Cortex of kidney (tissue), 1 donor: ENCODE measurements around the gene NEK6.

ENCODE experiments used
- DNase-seq: peaks from one replicate; lab custom pipeline; 2025; lab: John Stamatoyannopoulos, UW

The NEK6 gene

DNA sequence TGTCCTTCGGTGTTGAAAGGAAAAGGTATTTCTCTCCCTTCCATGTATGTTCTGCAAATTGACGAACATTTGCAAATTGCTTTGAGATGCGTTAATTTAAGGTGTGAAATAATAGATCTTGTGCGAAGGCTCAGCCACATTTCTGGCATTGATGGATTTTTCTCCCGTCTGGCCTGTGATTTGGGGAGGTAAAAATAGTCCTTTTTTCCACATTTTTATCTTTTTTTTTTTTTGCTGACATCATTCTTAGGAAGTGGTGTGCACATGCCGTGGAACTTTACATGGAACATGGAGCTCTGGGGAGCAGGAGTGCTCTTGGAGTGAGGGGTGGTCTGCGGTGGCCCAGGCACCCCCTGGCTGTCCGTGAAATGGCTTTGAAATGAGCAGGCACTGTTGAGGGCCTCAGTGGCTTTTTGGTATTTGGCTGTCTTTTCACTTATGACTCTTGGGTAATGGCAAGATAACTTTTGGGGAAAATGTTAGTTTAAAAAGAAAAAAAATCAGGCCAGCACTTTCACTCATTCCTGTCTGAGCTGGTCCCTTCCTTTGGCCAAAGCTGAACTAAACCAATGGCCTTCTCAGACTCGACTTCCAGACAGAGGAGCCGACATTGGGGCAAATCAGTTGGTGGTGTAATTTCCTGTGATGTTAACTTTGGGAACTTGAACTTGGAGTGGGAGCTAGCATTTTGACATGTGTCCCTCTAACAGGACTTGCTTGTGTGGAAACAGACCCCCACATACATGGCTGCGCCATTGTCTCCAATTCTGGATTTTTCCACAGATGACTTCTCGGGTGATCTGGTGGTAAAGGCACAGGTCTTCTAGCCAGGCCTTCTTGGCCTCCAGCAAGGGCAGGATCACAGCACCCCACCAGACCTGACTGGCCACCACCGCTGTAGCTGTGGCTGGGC is 4.2 kb downstream of the NEK6 start:
- no peak for DNase-seq

DNA sequence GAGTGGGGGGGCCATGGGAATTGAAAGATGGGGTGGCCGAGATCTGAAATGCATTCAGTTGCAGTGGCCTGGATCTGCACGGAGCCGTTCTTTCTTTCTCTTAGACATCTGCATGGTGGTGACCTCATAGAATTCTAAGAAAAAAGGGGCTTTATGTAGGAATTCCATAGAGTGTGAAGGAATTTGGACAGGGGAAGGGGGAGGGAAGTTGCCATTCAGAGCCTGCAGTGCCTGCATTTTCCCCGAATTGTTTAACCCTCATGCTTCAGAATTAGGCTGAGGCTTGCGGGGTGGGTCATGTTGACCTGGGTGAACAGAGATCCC is 4.9 kb downstream of the NEK6 start:
- no peak for DNase-seq

DNA sequence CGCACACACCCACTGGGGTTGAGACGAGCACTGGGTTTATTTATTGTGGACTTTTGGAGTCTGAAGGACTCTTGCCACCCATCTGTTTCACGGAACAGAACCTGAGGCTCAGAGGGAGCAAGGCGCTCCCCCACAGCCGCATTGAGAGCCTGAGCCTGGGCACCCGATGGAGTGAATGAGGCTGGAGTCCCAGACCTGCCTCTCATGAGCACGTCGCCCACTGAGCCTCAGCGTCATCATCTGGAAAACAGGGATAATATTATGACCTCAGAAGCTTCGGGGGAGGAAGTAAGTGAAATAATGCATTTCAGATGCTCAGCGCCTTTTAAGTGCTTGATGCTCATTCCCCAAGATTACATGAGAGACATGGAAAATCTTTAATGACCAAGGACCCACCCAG is 5.5 kb downstream of the NEK6 start:
- DNase-seq: no peak

DNA sequence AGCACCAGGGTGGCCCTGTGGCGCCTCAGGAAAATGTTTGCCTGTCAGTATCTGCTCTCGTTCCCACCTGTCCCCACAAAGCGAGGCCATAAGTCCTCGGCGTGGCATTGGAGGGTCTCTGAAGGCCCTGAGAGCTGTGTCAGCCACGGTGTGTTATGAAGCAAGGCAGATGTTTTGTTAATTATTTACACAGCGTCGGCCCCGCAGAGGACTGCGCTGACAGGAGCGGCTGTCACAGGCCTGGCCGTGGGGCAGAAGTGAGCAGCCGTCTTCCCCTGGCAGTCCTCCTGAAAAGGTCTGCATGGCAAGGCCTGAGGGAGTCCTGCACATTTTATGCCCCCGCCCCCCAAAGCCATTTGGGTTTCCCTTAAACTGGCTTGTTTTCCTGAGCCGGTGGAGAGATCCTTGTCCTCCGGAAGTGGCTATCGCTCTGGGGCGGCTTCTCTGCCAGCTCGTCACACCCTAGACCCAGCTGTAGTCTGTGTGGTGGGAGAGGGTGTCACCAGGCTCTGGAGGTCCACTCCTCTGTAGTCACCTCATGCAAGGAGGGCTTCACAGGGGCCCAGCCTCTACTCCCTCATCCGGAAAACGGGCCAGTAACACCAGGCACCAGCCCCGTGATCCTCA is 6.2 kb downstream of the NEK6 start:
- DNase-seq: no peak

DNA sequence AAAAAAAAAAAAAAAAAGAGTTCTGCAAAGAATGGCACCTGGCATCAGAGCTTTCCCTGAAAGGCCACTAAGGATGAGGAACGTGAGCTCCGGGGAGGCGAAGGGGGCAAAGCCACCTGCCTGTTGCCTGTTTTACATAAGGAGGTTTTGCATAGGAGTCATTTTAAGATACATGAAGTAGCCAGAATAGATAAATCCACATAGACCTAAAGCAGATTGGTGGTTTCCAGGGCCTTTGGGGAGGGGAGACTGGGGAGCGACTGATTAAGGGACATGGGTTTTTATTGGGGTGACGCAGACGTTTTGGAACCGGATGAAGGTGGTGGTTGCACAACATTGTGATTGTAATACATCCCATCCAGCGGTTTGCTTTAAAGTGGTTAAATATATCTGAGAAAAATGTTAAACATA is 7.1 kb downstream of the NEK6 start:
- DNase-seq: no peak

DNA sequence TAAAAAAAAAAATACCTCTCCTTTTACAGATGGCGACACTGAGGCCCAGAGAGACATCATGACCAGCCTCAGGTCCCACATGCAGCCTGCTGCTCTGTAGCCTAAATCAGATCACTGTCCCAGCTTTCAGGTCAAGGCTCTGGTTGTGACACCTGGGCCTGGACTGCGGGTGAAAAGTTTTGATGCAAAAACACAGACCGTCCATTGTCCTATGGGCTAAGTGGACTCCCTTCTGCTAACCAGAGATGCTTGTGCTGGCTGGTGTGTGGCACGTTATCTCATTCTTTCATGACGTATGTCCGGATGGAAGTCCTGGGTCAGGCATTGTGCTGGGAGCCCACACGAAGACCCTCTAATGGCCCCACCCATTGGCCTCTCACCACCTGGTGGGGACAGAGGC is 7.8 kb downstream of the NEK6 start:
- DNase-seq: no peak

DNA sequence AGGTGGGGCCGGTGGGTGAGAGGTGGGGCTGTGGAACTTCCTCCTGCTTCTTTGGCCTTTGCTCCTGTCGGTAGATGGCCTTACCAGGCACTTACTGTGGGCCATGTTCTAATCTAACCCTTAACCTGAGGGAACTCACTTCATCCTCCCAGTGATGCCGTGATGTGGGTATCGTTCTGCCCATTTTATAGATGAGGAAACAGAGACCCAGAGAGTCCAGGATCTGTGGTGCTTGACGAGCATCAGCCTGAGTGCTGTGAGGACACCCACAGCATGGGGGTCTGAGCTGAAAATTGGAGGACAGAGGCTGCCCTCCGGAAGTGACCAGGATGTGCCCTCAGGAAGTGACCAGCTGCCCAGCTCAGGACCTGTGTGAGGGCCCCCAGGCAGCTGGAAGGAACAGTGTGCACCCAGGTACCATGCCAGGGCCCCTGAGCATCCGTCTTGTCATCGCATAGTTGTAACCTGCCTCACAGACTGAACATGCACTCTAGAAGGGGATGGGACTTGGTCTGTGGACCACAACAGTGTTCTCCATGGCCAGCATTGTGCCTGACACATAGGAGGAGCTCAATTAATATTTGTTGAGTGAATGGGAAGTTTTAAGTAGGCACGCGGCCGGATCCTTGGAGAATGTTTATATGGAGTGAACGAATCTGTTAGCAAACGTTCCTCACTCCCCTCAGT is 8.5 kb downstream of the NEK6 start:
- no peak for DNase-seq

DNA sequence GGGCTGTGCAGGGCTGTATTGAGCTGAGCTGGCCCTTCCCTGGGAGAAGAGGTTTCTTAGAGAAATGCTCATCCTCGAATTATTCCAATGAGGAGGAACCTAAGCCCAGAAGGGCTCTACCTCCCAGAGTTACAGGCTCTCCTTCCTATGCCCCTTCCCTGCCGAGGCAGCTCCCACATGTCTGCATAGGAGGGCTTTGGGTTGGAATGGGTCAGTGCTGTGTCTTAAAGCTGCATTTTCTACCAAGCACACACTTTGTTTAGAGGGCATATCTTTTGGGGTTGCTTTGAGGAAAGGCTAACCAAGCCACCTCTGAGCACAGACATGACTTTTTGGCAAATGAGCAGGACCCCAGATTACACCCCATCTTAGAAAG is 9.1 kb downstream of the NEK6 start:
- DNase-seq: no peak

DNA sequence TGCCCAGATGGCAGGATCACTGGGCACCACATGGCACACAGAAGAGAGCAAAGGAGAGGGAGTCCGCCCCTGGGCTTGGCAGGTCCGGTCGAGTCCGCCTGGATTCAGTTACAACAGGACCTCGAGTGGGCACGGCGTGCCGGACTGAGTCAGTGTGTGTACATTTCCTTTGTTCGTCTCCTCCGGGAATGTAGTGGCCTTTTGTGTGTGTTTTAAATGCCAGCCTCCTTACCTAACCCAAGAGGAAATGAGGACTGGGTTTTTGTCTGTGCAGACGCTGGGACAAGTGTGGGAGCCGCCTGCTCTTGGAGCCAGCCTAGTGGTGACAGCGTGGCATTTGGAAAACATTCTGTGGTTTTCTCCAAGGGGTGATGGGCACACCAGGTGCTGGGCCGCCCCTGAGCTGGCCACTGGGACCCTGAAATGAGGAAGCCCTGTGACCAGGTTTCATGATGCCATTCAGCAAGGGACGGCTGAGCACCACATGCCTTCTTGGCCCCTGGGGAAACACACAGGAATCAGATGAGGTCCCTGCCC is 9.6 kb downstream of the NEK6 start:
- DNase-seq: no peak

DNA sequence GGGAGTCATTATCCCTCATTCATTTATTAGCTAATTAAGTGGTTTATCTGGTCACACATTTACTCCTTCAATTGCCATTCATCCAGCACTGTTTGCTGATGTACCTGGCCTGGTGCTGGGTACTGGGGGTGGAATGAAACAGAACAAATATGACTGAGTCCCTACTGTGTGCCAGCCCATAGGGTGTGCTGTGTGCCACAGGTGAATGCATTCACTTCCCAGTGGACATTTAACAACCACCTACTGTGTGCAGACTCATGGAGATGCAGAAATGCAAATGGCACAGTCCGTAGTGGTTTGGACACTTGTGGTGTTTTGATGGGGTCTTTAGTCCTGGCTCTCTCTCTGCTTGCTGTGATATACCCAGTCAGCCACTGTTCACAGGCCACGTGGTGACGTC is 10.5 kb downstream of the NEK6 start:
- DNase-seq: no peak

DNA sequence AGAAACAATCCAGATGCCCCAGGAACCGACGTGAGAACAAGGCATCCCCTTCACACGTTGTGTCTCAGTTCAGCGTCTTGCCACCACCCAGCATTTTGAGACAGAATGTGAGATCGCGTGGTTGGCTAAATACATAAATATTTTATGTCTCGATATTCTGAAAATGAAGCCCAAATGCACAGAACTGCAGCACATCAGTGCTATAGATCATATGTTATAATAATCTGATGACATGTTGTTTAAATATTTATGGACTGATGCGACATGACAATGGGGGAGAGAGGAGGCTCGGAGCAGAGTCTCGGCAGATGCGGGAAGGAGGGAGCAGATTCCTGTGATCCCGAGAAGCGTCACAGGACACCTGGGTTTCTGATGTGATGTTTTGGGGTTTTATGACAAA is 10.9 kb downstream of the NEK6 start:
- no peak for DNase-seq

DNA sequence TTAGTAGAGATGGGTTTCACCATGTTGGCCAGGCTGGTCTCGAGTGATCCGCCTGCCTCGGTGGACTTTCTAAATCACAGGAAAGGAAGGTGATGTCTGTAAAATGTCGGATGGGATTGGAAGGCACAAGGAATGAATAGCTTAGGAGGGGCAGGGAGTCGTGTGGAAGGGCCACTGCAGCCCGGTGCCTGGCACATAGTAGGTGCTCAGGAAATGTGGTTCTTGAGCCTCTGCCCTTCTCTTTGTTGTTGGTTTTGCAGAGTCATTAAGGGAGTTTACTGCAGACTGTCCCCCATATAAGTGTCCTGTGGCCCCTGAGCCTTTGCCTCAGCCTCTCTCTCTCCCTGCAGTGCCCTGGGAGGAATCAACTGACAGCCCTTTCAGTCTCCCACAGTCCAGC is 11.8 kb downstream of the NEK6 start:
- no peak for DNase-seq

DNA sequence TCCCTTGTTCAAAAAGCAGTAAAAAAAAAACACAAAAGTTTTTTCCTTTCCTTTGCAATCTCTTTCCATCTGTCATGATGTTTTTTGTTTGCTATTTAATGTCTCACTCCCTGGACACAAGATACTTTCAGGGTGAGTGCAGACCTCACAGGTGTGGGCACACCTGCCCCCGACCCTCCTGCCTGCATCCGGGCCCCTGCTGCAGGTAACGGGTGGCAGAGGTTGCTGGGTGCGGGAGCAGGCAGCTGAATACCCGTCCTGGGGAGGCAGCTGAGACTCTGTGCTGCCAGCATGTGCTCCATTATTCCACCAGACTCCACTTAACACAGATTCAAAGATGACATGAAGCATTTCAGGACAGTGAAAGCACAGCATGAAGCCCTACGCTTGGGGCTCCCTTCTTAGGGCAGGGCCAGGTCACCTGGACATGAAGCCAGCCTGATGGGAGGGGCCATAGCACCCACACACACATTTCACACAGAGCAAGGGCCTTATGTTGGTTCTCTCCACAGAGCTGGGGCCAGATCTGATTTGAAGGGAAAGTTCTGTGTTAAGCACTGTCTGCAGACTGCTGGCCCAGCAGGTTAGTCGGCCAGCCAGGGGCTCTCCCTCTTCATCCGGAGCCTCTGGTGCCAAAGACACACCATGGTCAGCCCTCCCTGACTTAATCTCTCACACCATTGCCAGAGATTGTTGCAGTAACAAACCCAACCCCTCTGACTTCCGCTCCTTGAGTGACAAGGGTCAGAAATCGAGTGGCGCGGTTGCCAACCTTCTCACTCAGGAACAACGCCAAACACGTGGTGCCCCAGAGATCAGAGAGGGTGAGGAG is 13.0 kb downstream of the NEK6 start:
- no peak for DNase-seq

DNA sequence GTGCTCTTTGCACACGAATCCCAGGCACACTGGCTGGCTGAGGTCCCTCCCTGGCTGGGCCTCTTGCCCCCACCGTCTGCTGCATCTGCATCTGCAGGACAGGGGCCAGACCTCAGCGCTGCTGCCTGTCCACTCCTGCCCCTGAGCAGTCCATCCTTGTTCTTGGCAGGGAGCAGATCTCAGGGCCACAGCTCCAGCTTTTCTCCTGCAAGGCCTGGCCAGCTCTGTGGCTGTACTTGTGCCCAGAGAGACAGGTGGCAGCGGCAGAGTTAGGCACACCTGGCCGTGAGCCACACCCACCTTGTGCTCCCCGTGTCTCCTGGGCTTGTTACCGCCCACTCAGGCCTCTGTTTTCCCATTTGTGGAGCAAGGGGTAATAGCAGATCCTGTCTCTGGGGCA is 13.9 kb downstream of the NEK6 start:
- DNase-seq: no peak

DNA sequence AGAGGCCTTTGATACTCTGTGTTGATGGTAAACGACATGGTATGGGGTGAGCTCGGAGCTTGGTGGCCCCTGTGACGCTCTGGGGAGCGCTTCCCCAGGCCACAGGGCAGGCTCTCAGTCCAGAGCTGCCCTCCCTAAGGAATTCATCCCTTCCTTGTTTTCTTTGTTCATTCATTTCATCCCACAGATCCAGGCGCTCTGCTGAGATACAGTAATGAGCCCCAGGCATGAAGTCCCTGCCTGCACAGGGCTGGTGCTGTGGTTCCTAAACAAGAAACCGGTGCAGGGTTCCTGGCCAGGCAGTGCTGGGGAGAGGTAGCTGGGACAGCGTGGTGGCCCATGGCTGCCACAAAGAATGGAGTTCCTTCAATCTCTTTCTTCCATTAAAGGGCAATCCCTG is 14.4 kb downstream of the NEK6 start:
- no peak for DNase-seq

DNA sequence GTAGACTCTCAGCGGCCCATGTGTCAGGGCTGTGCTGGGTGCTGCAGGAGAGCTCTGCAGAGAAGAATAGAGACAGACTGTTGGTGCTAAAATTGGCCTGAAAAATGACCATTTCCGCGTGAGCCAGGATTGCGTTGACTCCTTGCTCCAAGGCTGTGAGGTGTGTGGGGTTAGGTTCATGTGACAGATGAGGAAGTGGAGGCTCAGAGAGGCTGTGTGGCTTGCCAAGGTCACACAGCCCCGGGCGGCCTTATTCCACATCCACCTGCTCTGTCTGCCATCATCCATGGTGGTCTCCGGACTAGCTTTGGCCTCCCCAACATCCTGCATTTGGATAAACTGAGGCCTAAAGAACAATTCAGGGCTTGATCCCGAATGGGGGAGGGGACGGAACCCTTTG is 15.2 kb downstream of the NEK6 start:
- no peak for DNase-seq

DNA sequence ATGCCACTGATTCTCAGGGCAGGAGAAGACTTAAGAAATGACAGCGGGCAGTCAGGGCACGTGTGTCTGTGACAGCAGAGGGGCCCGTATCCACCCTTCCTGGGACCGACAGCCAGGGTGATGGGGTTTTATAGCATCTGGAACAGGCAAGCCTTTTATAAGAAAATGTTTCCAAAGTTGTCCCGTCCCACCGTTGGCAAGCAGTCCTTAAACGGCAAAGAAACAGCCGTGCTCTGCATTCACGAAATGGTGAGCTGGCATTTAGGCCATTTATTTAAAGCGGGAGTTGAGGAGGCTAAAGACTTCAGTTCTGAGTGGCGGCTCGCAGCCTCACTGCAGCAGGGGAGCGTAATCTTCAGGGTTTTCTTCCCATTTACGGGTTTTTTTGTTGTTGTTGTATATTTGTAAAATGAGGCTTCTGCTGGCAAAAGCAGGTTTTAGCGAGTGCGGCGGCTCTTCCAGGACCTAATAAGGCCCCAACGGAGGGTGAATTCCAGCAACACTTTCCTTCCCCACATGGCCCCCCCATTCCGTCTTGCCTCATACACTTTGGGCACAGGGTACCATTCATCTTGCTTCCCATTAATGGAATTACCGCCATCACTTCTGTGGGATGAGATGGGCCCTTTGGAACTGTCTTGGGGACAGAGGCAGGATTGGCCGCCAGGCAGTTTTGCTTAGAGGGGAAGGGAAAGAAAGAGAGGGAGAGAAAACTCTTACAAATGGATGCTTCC is 15.8 kb downstream of the NEK6 start:
- DNase-seq: no peak

DNA sequence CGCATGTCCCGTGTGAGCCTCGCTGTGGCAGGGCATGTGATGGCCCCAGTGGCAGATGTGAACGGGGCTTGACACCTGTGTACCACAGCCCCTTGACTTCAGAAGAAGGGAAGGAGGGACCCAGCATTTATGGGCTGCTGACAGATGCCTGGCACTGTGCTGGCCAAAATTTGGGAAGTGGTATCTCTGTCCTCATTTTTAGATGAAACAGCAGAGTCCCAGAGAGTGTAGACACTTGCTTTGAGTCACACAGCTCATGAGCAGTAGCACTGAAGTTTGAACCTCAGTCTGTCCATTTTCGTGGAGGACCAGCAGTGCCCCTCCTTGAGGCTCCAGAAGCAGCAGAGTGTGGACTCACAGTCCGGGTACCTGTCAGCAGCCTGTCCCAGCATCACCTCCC is 16.5 kb downstream of the NEK6 start:
- DNase-seq: no peak

DNA sequence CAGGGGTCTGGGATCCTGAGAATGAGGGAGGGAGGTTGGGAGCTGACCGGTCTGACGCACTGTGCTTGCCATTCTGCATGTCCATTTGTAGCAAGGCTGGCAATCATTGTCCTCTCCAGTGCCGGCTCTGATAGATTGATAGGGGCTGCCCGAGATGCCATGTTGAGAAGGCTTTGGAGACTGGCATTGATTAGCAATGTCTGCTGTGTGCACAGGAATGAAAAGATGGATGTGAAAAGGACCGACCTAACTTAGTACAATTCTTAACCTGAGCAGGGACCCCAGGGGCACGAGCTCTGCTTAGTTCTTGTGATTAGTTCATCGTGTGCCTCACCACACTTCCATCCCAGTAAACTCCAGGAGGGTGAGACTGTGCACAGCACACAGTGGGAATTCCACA is 17.0 kb downstream of the NEK6 start:
- DNase-seq: no peak

DNA sequence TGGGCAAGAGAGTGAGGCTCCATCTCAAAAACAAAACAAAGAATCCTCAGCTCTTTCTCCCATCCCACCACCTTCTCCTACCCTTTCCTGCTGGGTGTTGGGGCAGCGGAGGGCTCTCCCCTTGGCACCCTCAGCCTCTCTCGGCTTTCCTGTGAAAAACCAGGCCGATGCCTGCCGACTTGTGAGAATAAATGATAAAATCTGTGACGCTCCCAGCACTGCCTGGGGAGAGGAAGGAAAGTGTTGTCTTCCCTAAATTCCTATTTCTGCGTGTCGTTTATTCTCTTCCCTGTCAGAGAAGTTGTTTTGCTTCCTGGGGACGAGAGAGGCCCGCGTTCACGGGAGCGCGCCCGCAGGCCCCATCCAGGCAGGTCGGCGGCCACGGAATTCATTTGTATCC is 19.7 kb downstream of the NEK6 start:
- DNase-seq: no peak

DNA sequence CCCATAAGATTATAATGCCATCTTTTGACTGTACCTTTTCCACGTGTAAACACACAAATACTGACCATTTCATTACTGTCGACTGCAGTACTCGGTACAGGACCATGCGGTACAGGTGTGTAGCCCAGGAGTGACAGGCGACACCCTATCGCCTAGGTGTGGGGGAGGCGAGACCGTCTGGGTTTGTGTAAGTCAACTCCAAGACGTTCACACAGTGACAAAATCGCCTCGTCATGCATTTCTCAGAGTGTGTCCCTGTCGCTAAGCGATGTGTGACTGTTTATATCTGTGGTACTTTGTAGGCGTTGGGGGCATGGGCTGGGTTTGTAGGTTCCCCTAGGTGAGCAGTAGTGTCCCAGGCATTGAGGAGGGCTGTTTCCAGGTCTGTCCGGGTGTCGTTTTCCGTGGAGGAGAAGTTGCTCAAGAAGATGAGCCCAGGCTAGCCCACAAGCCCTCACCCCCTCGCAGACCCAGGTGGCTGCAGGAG is 20.3 kb downstream of the NEK6 start:
- no peak for DNase-seq
